HepG2 (cell line): ENCODE data around the gene PYGO2. TPM values are rescaled to one million over a fixed set of nuclear protein-coding genes. Genes with fewer than 3 reads are reported as not detected.
A peak's percentile ranks its signal among the peaks of the same experiment; 100 is the strongest.

Experiments used
- ATAC-seq: fragments of 200-7000 bp; cut with Tn5 transposase; 3 replicates; pipeline ENCODE4 v1.9.1; 2020; ENCODE audit warnings: mild to moderate bottlenecking, moderate library complexity
- BruUV-seq: library from RNA; stranded (reverse); fragments of 400-500 nt; replicated peaks from 2 replicates; lab custom pipeline; 2021; lab: Mats Ljungman, UMichigan
- CTCF ChIA-PET: fragments of 300-600 bp; formaldehyde crosslinking; extraction: SDS; loops from one replicate; lab custom pipeline; 2021; ENCODE audit warnings: low total read pairs, inconsistent platforms, low intra/inter-chr PET ratio; lab: Yijun Ruan, JAX
- POLR2A ChIA-PET: fragments of 350-600 bp; sonication (Branson Sonifier 250); formaldehyde crosslinking; loops from one replicate; lab custom pipeline; 2020; ENCODE audit warnings: antibody characterized with exemption, inconsistent platforms; lab: Yijun Ruan, JAX
- DNase-seq: peaks from one replicate; pipeline ENCODE4 v3.0.0-alpha.2; 2015; ENCODE audit warnings: low spot score
- FAIRE-seq: peaks from 3 replicates; lab custom pipeline; 2011; peaks lifted over from hg19 to GRCh38; lab: Jason Lieb, UNC
- H2AFZ ChIP-seq: one replicate; pipeline ENCODE4 v1.6.1; 2011; ENCODE audit warnings: low read length, inconsistent platforms
- H3K27ac ChIP-seq: fragments of 300-600 bp; 3 replicates; pipeline ENCODE4 v1.8.0; 2011; ENCODE audit warnings: mixed run types, mild to moderate bottlenecking, mixed read lengths, low read length, inconsistent platforms; ENCODE audit not compliant: insufficient read depth; ENCODE audit errors: extremely low read length
- H3K27me3 ChIP-seq, 2 experiments: fragments of 200-600 bp in 1 of 2; 2 replicates in 1 of 2; 3 replicates in 1 of 2; pipeline versions ENCODE4 v1.6.0 to v1.8.0; 2011; ENCODE audit warnings: low read length in 2 of 2, mild to moderate bottlenecking in 2 of 2, moderate library complexity in 2 of 2, inconsistent platforms in 1 of 2; ENCODE audit not compliant: insufficient read depth in 2 of 2, control insufficient read depth in 1 of 2
- H3K36me3 ChIP-seq, 2 experiments: fragments of 200-600 bp in 1 of 2; replicated peaks in 1 of 2; 2 replicates in 1 of 2; 3 replicates in 1 of 2; pipeline versions ENCODE4 v1.5.1 to v1.8.0; 2011; ENCODE audit warnings: low read length in 2 of 2, inconsistent platforms in 1 of 2; ENCODE audit not compliant: insufficient read depth in 2 of 2, control insufficient read depth in 1 of 2
- H3K4me1 ChIP-seq: 2 replicates; pipeline ENCODE4 v1.5.1; 2012; ENCODE audit warnings: low read length, inconsistent platforms; ENCODE audit not compliant: insufficient read depth
- H3K4me2 ChIP-seq: 2 replicates; pipeline ENCODE4 v1.6.0; 2011; ENCODE audit warnings: low read depth, low read length, inconsistent platforms
- H3K4me3 ChIP-seq, 3 experiments: fragments of 200-600 bp in 1 of 3; sonication (generic), shearing (Covaris generic) in 1 of 3; replicated peaks in 1 of 3; 2 replicates each; pipeline ENCODE4 v1.5.1; 2011 to 2016; ENCODE audit warnings: low read length in 3 of 3, inconsistent platforms in 2 of 3, low read depth in 2 of 3, mild to moderate bottlenecking in 2 of 3, control low read depth in 1 of 3, mixed read lengths in 1 of 3; ENCODE audit not compliant: insufficient read depth in 1 of 3
- H3K79me2 ChIP-seq: one replicate; pipeline ENCODE4 v1.6.1; 2011; ENCODE audit warnings: low read length, inconsistent platforms; ENCODE audit not compliant: insufficient read depth
- H3K9ac ChIP-seq: 2 replicates; pipeline ENCODE4 v1.6.0; 2011; ENCODE audit warnings: mild to moderate bottlenecking, low read depth, low read length, inconsistent platforms; ENCODE audit not compliant: insufficient read depth
- H3K9me3 ChIP-seq: 2 replicates; pipeline ENCODE4 v1.5.1; 2012; ENCODE audit warnings: mild to moderate bottlenecking, low read length
- H4K20me1 ChIP-seq: 2 replicates; pipeline ENCODE4 v1.6.0; 2011; ENCODE audit warnings: inconsistent platforms, mild to moderate bottlenecking, low read length, moderate library complexity; ENCODE audit not compliant: insufficient read depth
- CREB3 ChIP-seq: sonication (generic); formaldehyde crosslinking; IDR thresholded peaks from 2 replicates; pipeline ENCODE4 v1.5.0; 2020; ENCODE audit warnings: missing genetic modification reagents
- DMAP1 ChIP-seq: IDR thresholded peaks from 2 replicates; pipeline ENCODE4 v1.6.1; 2016
- DPF2 ChIP-seq: sonication (generic); formaldehyde crosslinking; IDR thresholded peaks from 2 replicates; pipeline ENCODE4 v1.4.0; 2020; ENCODE audit warnings: mild to moderate bottlenecking, low read depth, missing genetic modification reagents, borderline replicate concordance
- KLF13 ChIP-seq: sonication (generic); formaldehyde crosslinking; IDR thresholded peaks from 2 replicates; pipeline ENCODE4 v1.4.0; 2020; ENCODE audit warnings: mild to moderate bottlenecking, missing genetic modification reagents
- MTERF4 ChIP-seq: sonication (generic); formaldehyde crosslinking; IDR thresholded peaks from 2 replicates; pipeline ENCODE4 v1.8.0; 2023; ENCODE audit warnings: mild to moderate bottlenecking, missing genetic modification reagents
- PBX2 ChIP-seq: IDR thresholded peaks from 2 replicates; pipeline ENCODE4 v1.6.1; 2016; ENCODE audit warnings: control low read depth
- RAD21 ChIP-seq: fragments of 450-650 bp; formaldehyde crosslinking; IDR thresholded peaks from 2 replicates; pipeline ENCODE4 v1.5.0; 2020; ENCODE audit warnings: mild to moderate bottlenecking
- RFX1 ChIP-seq: fragments of 450-650 bp; IDR thresholded peaks from 2 replicates; pipeline ENCODE4 v1.6.1; 2017
- TAF1 ChIP-seq: sonication (generic); formaldehyde crosslinking; IDR thresholded peaks from 2 replicates; pipeline ENCODE4 v1.4.0; 2020; ENCODE audit warnings: missing genetic modification reagents
- ZNF280B ChIP-seq: sonication (generic); formaldehyde crosslinking; IDR thresholded peaks from 2 replicates; pipeline ENCODE4 v1.5.0; 2020; ENCODE audit warnings: missing genetic modification reagents, mild to moderate bottlenecking, borderline replicate concordance
- ZNF33B ChIP-seq: sonication (generic); formaldehyde crosslinking; IDR thresholded peaks from 2 replicates; pipeline ENCODE4 v1.5.1; 2020; ENCODE audit warnings: mild to moderate bottlenecking, missing genetic modification reagents
- ZNF460 ChIP-seq: sonication (generic); formaldehyde crosslinking; IDR thresholded peaks from 2 replicates; pipeline ENCODE4 v1.5.1; 2020; ENCODE audit warnings: missing genetic modification reagents, mild to moderate bottlenecking, borderline replicate concordance
- ZNF570 ChIP-seq: sonication (generic); formaldehyde crosslinking; IDR thresholded peaks from 2 replicates; pipeline ENCODE4 v1.4.0; 2020; ENCODE audit warnings: mild to moderate bottlenecking, missing genetic modification reagents, borderline replicate concordance
- WGBS: methylation state at CpG from one replicate; pipeline ENCODE4 v1.1.6; 2017; ENCODE audit warnings: low lambda C conversion rate; 5-methylcytosine and 5-hydroxymethylcytosine counted together
- in situ Hi-C: cut with HindIII; loops from 2 replicates; pipeline ENCODE4 v1.10.0; 2017; ENCODE audit warnings: low pct_unique_long_range_greater_than_20kb; ENCODE audit not compliant: extremely low pct_ligation_motif_present
- intact Hi-C: fragments of 100-400 bp; cut with micrococcal nuclease; formaldehyde crosslinking; loops from one replicate; pipeline ENCODE4 v1.10.0; 2022; ENCODE audit not compliant: unreplicated experiment
- polyA plus RNA-seq, 8 experiments: library from polyadenylated mRNA; depleted of rRNA in 3 of 8; stranded (reverse) in 7 of 8; unstranded in 1 of 8; fragments of >200 nt; fragmentation: Illumina TruSeq in 4 of 8; extraction: Trizol in 4 of 8; gene quantifications; 2 replicates each; pipeline versions ENCODE4 v1.2.1 to v1.2.3, GENCODE V29; 2011 to 2016; ENCODE audit warnings: low read depth in 4 of 8, missing spikeins in 1 of 8, mixed read lengths in 1 of 8; ENCODE audit not compliant: insufficient read depth in 1 of 8
- total RNA-seq, 5 experiments: library from RNA; depleted of rRNA; stranded (reverse); fragments of >200 nt; fragmentation: Illumina TruSeq; extraction: Trizol; gene quantifications; 2 replicates each; pipeline ENCODE4 v1.2.3, GENCODE V29; 2016; ENCODE audit warnings: low read depth in 1 of 5

Gene PYGO2
- total and polyA plus RNA-seq, 2 of the 13 experiments (the other 11 are each of a cell fraction or from before 2014, with no cell fraction given), result 20.3 to 21.8 TPM

GRCh38 chr1:155009221-155009711 is 47.7 kb upstream of the PYGO2 start:
- in situ Hi-C loops (no loop called here), intact Hi-C loops (no loop called here)
- no peaks in the 10 kb centered on the region for H3K27me3 ChIP-seq
- H3K9me3 ChIP-seq, result no peaks in the 10 kb centered on the region
- no peak overlapping the region for H2AFZ ChIP-seq
- H3K27ac ChIP-seq, result peak overlapping the region; percentile 30
- no peak overlapping the region for H3K4me2 ChIP-seq
- peaks cover 3 to 20% of the 10 kb centered on the region in 2 experiments; a peak in 4 of 5 replicates for H3K36me3 ChIP-seq
- POLR2A ChIA-PET, result interaction anchor here (0.8 kb wide), 1 partner anchor 8 kb away, joined by 3 read pairs; no protein-coding TSS in a partner anchor
- FAIRE-seq, result no peak
- peaks cover 93% of the 10 kb centered on the region for H3K4me1 ChIP-seq
- CTCF ChIA-PET, result no interaction called here
- TF ChIP-seq ZNF570 (CRISPR knock-in tag) (no peak), ZNF33B (CRISPR knock-in tag) (no peak), MTERF4 (CRISPR knock-in tag) (no peak), ZNF460 (CRISPR knock-in tag) (no peak), TAF1 (CRISPR knock-in tag) (no peak), DPF2 (CRISPR knock-in tag) (no peak), RAD21 (CRISPR knock-in tag) (no peak), DMAP1 (CRISPR knock-in tag) (no peak), CREB3 (CRISPR knock-in tag) (no peak), RFX1 (no peak), KLF13 (no peak), PBX2 (no peak), ZNF280B (CRISPR knock-in tag) (no peak)
- DNase-seq, result no peak
- H3K79me2 ChIP-seq, result peaks cover 34% of the 10 kb centered on the region
- BruUV-seq, result no TSS peak
- H3K9ac ChIP-seq, result no peak overlapping the region
- H4K20me1 ChIP-seq, result peaks cover 11% of the 10 kb centered on the region; the same call in 1 of the 2 replicates
- ATAC-seq, result no peak
- WGBS, result 100% methylated on average over 5 of the region's 12 CpGs
- no peak overlapping the region for H3K4me3 ChIP-seq
